GM21447 (cell line): Measurements from ENCODE around the gene OR52N2.

Source experiments
- ATAC-seq: cut with Tn5 transposase; IDR thresholded peaks from one replicate; pipeline ENCODE4 v1.9.1; 2021; ENCODE audit not compliant: unreplicated experiment

Gene OR52N2

DNA sequence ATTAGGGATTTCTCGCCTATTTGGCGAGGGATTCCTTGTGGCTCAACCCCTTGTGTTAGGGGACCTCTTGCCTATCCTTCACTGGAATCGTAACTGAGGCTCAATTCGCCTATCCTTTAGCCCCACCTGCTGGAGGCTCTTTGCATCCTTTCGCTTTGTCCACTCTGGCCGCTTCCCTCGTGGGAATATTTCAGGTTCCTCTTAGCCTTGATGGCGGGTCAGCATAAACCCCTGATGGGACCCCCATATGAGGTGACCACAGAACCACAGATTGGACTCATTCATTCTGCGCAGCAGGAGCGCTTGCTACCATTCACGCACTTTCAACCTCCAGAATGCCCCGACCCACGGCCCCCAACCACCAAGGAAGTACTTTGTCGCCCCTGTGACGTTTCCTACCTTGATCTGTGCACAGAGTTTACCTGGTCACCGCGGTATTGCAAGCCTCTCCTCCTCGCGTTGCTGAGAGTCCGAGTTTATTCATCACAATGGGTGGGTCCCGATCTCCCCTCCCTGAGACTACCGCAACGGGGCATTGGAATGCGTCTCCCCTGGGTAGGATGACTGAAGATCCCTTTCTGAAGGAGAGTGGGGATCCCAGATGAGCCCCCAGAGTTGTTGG, at the start of gene OR52N2:
OR52N2 (plus strand) TSS at position 425 of the 622 bp plus-strand sequence. CDS start 11,412 bp downstream, outside the sequence.
- peak; percentile 96 for ATAC-seq

DNA sequence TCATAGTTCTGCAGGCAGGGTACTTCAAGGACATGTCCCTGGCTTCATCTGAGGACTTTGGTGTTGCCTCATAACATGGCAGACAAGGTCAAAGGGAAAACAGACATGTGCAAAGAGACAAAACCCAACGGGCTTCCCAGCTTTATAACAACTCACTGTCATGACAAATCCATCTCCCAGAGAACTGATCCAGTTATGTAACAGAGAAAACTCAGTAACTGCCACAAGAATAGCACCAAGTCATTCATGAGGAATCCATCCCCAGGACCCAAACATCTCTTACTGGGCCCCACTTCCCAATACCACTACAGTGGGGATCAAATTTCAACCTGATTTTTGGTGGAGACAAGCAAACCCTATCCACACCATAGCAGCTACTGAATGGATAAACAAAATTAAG, 41.7 kb upstream of the OR52N2 start:
- ATAC-seq, result no peak

DNA sequence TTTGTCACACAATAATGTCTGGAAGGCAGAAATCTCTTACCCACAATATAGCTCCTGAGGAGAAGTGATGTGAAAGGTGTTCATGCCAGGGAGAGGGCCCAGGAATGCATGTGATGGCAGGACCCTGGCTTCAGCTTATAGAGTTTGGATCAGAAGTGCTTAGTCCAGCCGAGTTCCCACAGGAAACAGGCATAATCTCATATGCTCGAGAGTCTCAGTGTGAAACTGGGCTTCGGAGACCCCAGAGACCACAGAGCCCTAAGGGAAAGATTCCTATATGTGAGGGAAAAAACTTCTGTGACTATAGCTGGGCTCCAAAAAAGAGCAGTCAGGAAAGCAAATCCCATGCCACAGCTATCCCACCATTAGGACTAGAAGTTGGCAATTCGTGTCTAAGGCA, 25.5 kb upstream of the OR52N2 start, which contains the start of gene OR52N5:
OR52N5 (minus strand) TSS at position 101 of the 400 bp plus-strand sequence. CDS start 4,721 bp downstream, outside the sequence.
- ATAC-seq, result no peak

DNA sequence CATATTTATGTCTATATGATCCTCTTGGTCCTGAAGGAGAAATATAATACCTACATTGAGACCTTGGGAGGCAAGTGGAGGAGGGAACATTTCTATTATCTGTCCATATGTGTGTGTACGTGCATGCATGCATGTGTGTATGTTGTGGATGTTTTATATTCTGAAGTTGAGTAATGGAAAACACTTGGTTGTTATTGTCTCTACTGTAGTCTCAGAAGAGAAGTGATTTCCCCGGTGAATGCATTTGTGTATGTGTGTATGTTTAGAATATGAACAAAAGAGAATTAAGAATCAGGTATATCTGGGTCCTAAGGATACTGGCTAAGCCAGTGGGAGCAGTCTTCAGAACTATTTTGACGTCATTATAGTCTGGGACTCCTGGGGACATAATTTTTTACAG, 17.6 kb upstream of the OR52N2 start, which contains the start of gene OR52N1:
OR52N1 (minus strand) TSS at position 101 of the 400 bp plus-strand sequence. CDS start 2,449 bp downstream, outside the sequence.
- no peak for ATAC-seq

DNA sequence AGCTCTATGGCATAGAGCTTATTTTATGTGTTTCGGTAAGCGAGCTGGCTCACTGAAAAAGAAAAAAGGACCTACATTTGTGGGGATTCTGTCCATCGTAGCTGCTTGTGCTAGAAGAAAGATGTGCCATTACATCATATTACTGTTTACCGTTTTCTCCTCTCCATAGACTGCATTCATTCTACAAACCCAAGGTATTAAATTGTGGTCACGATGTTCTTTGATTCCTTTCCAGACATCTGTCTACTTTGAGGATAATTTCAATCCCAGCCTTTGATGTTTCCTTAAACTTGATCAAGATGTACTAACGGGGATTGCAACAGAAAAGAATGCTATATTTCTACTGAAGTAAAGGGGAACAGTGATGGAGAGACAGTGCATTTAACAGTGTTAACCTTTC, 12.2 kb upstream of the OR52N2 start:
- no peak for ATAC-seq

DNA sequence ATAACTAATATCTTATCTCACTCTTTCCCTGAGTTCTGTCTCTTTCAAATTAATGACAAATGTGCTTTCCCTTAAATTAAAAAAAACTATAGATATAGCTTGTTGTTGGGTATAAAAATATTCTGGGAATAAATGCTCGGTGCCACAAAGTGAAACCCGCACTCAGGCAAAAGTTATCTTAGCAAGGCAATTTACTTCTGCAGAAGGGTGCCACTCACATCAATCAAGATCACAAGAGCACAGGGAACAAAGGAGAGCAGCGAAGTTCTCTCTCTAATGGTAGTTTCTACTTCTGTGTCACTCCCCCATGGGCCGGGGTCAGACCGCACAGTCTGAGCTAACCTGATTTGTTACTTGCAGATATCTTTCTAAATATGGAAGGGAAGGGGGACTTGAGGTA, 4.7 kb upstream of the OR52N2 start:
- no peak for ATAC-seq

DNA sequence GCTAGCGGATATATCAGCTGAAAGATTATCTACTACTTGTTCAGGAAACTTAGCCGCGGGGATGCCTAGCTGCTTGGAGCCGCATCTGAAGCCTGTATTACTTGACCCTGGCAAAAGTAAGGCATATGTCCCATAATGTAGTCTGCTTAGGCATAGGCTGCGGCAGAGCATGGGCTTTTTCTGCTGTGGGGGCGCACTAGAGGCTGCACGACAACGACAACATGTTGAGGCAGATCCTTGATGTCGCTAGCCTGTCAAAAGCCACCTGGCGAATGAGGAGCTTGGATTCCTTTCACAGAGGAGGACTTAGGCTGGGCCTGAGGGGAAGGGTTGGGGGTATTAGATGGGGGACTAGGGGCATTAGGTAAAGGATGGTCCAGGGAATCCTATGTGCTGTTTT, 1.1 kb upstream of the OR52N2 start:
- no peak for ATAC-seq

DNA sequence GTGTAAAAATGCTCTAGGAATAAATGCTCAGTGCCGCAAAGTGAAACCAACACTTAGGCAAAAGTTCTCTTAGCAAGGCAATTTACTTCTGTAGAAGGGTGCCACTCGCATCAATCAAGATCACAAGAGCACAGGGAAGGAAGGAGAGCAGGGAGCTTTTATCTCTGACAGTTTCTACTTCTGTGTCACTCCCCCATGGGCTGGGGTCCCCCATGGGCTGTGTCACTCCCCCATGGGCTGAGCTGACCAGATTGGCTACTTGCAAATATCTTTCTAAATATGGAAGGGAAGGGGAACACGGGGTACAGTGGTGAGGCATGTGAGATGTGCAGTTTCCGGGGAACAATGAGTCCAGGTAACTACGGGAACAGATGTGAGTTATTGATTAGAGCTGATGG, 397 bp downstream of the OR52N2 start:
- ATAC-seq, result peak; percentile 41

DNA sequence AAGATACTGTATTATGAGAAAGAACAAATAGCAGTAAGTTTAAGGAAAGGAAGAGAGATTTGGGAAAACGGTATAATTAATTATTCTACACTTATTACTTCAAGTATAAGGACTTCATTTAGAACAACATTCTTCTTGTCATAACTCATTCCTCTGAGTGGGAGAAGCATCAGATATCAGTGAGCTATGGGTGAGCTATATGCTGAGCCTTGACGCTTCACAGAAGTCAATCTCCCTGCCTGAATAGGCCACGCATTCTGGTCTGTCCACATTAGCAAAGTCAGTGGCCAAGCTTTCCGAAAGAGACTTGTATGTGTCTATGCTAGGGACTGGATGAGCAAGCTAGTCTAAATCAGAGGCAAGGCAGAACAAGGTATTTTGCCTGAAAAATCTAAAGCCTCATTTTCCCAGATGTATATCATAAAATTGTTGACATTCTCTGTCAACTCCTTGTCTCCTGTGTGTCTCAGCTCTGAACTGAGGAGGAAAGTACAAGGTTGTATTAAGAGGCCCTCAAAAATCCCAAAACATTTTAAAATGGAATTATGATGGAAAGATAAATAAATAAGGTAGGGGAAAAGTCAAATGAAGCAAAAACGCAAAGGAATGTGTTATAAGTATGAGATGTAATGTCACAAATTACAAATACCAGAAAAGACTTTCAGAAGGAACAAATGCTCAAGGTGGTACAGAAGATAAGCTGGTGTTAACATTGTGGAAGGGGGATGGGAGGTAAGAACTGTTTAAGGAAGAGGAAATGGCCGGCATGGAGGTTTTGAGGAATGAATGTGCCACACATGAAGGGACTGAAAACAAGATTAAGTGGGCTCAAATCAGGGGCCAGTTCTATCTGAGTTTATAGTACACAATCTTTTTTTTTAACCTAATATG, 1.4 kb downstream of the OR52N2 start:
- no peak for ATAC-seq

DNA sequence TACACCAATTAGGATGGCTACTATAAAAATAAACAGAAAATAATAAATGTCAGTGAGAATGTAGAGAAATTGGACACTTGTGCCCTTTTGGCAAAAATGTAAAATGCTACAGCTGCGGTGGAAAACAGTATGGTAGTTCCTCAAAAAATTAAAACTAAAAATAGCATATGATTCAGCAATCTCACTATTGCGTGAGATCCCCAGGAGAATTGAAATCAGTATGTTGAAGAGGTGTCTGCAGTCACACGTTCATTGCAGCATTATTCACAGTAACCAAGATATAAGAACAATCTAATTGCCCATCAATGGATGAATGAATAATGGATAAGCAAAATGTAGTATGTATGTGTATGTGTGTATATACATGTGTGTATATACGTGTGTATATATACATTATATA, 6.8 kb downstream of the OR52N2 start:
- ATAC-seq, result no peak

DNA sequence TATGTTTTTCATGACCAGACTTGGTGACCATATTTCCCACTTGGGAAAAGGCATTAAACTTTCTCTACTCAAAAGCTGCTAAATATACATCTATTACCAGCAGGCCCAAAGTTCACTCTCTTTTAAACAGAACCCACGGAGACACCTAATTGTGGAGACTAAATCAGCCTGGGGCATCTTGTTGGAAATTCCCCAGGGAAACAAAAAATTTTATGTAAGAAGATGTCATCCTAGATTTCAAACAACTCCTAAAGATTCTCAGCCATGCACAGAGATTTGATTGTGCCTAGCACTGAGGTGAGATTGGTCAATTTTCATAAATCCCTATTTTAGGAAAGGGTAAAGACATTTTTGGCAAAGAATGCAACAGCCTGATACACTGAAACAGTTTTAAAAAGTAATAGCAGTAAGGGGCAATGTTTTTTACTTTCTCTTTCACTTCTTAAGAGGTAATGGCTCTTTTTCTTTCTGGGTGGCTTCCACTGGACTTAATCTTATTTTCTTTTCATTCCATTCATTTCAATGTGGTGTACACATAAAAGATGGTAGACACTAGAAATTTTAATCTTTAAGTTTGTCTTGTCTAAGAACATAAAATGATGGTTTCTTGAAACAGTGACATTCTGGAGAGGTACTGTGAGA, 9.6 kb downstream of the OR52N2 start:
- ATAC-seq, result peak; percentile 72

DNA sequence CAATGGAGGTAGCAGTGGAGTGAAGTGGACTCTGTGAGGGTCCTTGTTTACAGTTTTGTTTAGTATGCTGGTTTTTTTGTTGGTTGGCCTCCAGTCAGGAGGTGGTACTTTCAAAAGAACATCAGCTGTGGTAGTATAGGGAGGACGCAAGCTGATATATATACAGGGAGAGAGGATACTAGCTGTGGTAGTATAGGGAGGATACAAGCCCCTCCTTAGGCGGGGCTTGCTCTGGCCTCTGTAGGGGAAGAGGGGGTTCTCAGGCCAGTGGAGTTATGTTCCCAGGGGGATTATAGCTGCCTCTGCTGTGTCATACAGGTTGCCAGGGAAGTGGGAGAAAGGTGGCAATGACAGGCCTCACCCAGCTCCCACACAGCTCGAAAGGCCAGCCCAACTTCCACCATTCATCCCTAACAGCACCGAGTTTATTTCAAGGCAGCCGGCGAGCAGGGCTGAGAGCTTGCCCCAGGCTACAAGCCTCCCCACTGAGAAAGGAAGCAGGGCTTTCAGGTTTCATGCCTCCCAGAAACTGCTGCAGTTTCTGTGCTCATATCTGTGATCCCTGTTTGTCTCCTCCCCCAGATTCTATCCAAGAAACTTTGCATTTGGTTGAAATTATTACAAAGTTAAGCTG, 22.6 kb downstream of the OR52N2 start:
- ATAC-seq, result no peak

DNA sequence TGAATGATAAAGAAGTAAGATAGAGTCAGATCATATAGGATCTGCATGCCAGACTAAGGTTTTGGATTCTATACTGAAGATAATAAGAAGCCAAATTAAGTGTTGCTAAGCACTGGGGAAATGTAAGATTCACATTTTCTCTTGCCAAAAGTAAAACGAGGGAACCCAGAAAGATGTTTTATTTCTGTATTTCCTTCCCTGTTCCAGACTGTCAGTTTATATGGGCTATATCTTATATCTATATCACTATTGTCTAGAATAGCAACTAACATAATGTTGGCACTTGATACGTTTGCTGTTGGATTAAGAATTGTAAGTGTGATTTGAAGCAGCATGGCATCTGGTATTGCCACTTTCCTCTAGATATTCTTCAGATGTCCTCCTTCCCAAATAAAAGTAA, 24.7 kb downstream of the OR52N2 start:
- no peak for ATAC-seq

DNA sequence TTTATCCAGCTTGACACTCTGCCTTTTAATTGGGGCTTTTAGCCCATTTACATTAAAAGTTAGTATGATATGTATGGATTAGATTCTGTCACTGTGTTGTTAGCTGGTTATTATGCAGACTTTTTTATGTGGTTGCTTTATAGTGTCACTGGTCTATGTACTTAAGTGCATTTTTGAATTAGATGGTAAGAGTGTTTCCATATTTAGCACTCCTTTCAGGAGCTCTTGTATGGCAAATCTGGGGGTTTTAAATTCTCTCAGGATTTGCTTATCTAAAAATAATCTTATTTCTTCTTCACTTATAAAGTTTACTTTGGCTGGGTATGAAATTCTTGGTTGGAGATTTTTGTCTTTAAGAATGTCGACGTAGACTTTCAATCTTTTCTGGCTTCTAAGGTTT, 29.0 kb downstream of the OR52N2 start:
- no peak for ATAC-seq

DNA sequence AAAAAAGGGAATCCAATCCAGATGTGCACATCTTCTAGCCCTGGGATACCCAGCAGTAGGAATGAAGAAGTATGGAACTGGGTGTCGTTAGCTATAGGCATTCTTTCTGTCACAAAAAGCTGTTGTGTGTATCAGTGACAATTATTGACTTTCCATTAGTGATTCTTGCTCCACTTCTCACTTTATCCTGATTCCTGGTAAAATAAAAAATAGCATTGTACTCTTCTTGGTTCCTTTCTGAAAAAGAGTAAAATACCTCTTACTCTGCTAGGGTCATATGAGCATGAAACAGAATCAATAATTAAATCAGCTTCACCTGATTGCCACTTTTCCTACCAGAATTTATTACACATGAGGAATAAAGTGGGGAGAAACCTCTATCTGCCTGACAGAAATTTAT, 33.1 kb downstream of the OR52N2 start, which contains the start of gene OR52E6:
OR52E6 (minus strand) TSS at position 101 of the 400 bp plus-strand sequence; CDS start at position 101, 0 bp downstream.
- ATAC-seq, result no peak

DNA sequence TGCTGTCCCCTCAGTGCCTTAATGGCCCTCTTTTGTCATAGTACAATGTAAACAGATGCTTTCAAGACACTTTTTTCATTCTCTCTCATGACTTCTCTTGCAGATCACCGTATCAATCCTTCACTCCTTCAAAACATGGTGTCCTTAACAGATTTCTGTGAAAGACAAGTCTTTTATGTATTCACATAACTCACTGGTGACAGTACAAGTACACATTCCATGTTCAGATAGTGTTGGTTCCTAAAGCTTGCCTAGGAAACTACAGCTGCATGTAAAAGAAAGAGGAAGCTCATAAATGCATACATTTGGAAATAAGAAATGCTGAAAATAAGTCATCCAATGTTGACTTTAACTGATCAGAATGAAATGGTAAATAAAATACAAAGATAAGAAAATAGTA, 38.0 kb downstream of the OR52N2 start:
- no peak for ATAC-seq

DNA sequence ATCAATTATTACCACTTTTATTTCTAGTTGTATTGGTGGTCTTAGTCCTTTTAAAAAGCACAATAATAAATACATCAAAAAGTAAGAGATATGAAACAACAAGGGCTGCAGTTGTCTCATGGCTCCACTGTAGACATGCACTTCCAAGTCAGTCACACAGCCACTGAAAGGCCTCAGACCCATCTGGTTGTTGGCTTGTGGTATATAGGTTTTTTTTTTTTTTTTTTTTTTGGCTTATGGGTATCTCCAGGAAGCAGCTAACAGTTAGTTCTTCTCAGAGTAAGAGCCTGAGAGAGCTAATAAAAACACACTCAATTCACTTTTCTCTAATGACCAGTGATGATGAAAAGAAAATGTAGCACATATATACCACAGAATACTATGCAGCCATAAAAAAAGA, 39.0 kb downstream of the OR52N2 start:
- ATAC-seq, result no peak

DNA sequence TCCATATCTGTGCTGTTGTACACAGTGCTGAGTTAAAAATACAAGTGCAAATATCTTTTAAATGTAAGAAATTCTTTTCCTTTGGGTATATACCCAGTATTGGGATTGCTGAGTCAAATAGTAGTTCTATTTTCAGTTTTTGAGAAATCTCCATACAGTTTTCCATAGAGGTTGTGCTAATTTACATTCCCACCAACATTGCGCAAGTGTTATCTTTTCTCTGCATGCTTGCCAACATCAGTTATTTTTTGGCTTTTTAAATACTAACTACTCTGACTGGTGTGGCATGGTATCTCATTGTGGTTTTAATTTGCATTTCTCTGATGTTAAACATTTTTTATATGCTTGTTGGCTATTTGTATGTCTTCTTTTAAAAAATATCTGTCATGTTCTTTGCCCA, 42.3 kb downstream of the OR52N2 start:
- ATAC-seq, result no peak

DNA sequence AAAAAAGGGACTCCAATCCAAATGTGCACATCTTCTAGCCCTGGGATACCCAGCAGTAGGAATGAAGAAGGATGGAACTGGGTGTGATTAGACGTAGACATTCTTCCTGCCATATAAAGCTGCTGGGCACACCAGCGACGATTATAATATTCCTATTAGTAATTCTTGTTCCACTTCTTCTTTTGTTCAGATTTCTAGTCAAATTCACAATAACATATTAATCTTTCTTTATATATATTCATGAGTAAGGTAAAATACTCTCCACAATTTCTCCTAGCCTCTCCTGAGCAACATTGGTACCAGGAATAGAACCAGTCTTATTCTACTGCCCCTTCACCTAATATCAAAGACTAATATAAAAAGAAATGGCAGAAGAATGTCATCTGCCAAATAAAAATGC, 48.9 kb downstream of the OR52N2 start, which contains the start of gene OR52E8:
OR52E8 (minus strand) TSS at position 101 of the 400 bp plus-strand sequence; CDS start at position 101, 0 bp downstream.
- no peak for ATAC-seq

DNA sequence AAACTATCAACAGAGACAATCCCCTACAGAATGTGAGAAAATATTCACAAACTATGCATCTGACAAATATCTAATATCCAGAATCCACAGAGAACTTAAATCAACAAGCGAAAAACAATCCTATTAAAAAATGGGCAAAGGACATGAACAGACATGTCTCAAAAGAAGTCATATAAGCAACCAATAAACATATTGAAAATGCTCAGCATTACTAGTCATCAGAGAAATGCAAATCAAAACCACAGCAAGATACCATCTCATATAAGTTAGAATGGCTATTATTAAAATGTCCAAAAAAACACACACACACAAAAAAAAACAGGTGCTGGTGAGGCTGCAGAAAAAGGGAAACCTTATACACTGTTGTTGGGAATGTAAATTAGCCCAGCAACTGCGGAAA, 57.1 kb downstream of the OR52N2 start:
- ATAC-seq, result no peak
